NCI-H226 (cell line): ENCODE measurements around the gene DUT.
"Not testable (repeated sequence)": the region's sequence is repeated elsewhere in the genome, so short reads cannot be mapped to it uniquely, and the experiment has no call there.

Experiments used
- DNase-seq: peaks from one replicate; pipeline ENCODE4 v3.0.0-alpha.2; 2015

The DUT gene

GRCh38 chr15:48330855-48331795, at the start of gene DUT:
Gene DUT, plus strand, starts transcription at chr15:48331429. Its CDS starts 87 bp downstream, at chr15:48331516.
- DNase-seq = peak; percentile 86

GRCh38 chr15:48281674-48282073, 49.6 kb upstream of the DUT start:
- no peak for DNase-seq

- no peak for DNase-seq
Observed at GRCh38 chr15:48282216-48282615, 49.0 kb upstream of the DUT start.

- no peak for DNase-seq
Observed at GRCh38 chr15:48283396-48284145, 47.7 kb upstream of the DUT start.

- DNase-seq = peak; percentile 49
Observed at GRCh38 chr15:48285329-48286214, 45.7 kb upstream of the DUT start.

GRCh38 chr15:48289628-48290027, 41.6 kb upstream of the DUT start:
- DNase-seq = no peak

GRCh38 chr15:48292458-48292857, 38.8 kb upstream of the DUT start:
- DNase-seq = no peak

GRCh38 chr15:48297668-48298067, 33.6 kb upstream of the DUT start:
- DNase-seq = no peak

- no peak for DNase-seq
Observed at GRCh38 chr15:48298914-48299313, 32.3 kb upstream of the DUT start.

GRCh38 chr15:48300038-48300437, 31.2 kb upstream of the DUT start:
- no peak for DNase-seq

GRCh38 chr15:48304398-48304797, 26.8 kb upstream of the DUT start:
- no peak for DNase-seq

GRCh38 chr15:48306639-48307038, 24.6 kb upstream of the DUT start:
- no peak for DNase-seq

GRCh38 chr15:48307586-48307985, 23.6 kb upstream of the DUT start:
- DNase-seq = no peak

GRCh38 chr15:48309740-48310139, 21.5 kb upstream of the DUT start:
- no peak for DNase-seq

GRCh38 chr15:48313216-48313615, 18.0 kb upstream of the DUT start:
- DNase-seq = no peak

- no peak for DNase-seq
Observed at GRCh38 chr15:48315041-48315440, 16.2 kb upstream of the DUT start.

- DNase-seq = no peak
Observed at GRCh38 chr15:48317221-48317620, 14.0 kb upstream of the DUT start.

GRCh38 chr15:48318131-48318530, 13.1 kb upstream of the DUT start:
- no peak for DNase-seq

- DNase-seq = no peak
Observed at GRCh38 chr15:48323294-48323693, 7.9 kb upstream of the DUT start.

GRCh38 chr15:48324949-48325348, 6.3 kb upstream of the DUT start:
- no peak for DNase-seq

- DNase-seq = no peak
Observed at GRCh38 chr15:48325400-48325799, 5.8 kb upstream of the DUT start.

- DNase-seq = not testable (repeated sequence)
Observed at GRCh38 chr15:48326180-48326579, 5.0 kb upstream of the DUT start.
